NCI-H1105 treated with DMSO at 0.1 percent for 48 hours (cell line): ENCODE data around the gene TRIM4.
"Not testable (repeated sequence)": the region's sequence is repeated elsewhere in the genome, so short reads cannot be mapped to it uniquely, and the experiment has no call there.

ENCODE experiments used
- DNase-seq: peaks from one replicate; lab custom pipeline; 2025; lab: John Stamatoyannopoulos, UW

The TRIM4 gene

DNA sequence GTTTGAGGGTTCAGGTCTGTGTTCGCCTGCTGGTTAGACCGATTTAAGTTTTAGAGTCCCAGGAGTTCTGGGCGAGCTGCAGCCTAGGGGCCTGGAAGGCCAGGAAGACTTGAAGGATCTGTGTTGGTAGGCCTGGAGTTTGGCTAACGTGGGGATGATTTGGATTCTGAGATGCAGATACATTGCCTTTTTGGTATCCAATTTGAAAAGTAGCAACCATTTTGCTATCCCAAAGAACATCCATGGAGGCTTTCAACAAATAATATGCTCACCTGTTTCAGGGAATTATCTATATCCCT lies 433 bp upstream of the TRIM4 start:
- DNase-seq, result no peak

DNA sequence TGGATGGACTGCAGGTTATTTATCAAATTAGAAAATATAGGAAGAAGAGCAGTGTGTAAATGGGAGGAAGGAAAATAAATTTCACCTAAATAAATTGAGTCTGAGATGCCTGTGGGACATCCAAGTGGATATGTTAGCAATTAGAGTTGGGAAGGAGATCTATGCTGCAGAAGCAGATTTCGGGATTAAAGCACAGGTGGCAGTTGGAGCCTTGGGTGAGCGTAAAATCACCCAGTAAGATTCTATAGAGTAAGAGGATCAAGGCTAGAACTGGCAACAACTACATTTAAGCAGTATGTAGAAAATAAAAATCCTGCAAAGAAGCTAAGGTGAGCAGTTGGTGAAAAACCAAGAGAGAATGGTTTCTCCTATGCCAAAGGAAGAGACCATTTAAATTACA lies 8.4 kb downstream of the TRIM4 start:
- no peak for DNase-seq

DNA sequence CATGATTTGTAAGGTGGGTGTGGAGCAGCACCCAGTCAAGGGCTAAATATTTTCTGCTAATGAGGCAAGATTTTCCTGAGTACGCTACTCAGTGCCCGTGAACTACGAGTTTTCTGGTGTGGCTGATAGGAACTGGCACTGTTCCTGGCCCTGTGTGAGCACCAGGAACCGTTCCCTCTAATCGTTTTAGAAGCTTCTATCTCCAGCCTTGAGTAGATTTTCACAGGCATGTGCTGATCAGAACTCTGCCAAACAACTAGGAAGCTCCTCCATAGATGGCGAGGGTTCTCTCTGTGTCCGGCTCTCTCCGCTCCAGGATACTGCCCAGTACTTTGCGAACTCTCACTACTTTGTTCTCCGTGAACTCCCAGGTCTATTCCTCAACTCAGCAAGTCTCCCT lies 17.7 kb downstream of the TRIM4 start:
- no peak for DNase-seq

DNA sequence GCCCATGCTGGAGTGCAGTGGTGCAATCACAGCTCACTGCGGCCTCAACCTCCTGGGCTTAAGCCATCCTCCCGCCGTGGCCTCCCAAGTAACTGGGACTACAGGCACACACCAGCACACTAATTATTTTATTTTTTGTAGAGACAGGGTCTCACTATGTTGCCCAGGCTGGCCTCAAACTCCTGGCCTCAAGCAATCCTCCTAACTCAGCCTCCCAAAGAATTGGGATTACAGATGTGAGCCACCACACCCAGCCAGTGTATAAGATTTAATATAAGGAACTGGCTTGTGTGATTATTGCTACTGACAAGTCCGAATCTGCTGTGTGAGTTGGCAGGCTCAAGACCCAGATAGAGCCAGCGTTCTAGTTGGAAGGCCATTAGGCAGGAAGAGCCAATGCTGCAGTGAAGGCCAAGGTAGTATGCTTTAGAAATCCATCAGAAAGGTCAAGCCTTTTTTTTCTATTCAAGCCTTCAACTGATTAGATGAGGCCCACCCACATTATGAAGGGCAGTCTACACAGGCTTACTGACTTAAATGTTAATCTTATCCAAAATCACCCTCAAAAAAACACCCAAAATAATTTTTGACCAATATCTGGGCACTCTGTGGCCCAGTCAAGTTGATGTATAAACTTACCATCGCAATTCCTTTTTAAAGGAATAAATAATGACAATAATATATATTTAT lies 19.4 kb downstream of the TRIM4 start:
- no peak for DNase-seq

DNA sequence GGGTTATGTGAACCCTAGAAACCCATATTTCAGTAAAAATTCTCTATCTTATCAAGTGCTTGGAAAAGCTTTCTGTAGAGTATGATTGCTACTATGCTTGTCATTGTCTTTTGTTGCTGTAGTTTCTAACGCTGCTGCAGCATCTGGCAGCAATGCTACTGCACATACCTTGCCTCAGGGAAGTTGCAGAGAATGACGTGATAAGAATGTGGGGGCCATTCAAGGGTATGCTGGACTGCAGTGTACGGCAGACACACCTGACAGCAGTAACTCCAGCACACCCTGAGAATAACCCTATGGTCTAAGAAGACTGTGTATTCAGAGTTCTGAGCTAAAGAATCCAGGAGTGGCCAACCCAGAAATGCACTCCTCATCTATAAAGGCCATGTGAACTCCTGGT lies 20.5 kb downstream of the TRIM4 start:
- DNase-seq, result no peak

DNA sequence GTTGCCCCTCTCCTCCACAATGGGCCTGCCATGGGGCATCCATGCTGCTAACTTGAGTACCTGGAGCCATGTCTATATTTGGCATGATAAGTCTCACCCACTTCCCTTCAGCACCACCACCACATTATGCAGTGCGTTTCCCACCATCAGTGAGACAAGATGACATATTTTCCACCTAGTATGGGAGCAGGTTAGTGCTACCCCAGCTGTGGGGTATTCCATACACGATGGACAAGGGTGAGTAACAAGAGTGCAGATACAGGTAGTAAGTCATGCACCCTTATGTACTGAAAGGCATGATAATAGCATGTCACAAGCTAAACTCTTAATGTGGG lies 21.3 kb downstream of the TRIM4 start:
- no peak for DNase-seq

DNA sequence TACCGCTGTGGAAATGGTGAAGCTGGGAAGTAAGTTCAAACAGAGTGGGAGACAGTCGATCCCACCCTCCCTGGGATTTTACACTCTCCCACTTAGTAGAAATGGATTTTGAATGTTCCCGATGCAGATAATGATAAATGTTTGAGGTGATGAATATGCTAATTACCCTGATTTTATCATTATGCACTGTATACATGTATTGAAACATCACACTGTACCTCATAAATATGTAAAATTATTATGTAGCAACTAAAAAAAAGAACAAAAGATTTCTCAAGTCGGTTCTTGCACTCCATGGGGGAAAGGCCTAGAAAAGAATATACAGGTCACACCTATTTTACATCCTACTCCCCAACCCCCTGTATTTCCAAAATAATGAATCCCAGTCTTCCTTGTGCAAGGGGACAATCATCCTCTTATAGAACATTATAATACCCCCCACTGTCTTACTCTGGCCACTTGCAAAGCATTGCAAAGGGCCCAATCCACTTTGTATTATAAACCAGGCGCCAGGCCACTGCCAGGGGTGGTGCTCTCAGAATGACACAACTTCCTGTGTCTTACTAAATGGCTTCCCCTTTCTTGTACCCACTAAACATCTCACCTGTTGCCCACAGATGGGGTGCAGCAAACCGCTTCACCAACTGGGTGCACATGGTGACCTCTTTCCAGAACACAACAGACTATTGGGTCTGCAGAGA lies 21.9 kb downstream of the TRIM4 start:
- DNase-seq, result no peak

DNA sequence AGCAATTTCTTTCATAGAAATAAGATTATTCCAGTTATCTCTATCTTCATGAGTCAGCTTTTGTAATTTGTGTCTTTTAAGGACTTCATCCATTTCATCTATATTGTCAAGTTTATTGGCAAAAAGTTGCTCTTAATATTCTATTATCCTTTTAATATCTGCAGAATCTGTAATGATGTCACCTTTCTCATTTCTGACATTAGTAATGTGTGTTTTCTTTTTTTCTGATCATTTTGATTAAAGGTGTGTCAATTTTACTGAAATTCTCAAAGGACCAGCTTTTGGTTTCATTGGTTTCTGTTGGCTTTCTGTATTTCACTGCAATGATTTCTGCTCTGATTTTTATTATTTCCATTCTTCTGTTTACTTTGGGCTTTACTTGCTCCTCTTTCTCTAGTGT lies 24.6 kb downstream of the TRIM4 start:
- no peak for DNase-seq

DNA sequence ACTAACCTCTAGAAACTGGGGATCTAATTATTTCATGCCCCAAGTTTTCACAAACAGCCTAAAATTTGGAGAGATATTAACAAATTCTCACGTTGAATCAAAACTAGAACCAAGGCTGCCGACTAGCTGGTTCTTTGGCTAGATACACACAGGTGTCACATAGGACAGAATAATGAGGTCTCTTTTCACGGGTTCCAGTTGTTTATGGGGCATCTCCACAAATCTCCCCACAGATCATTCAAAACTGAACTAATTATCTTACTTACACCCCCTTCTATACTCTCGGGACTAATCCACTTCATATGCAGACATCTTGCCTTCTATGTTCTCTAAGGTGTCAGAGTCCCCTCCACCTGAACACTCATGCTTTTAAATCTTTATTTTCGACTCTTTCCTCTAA lies 26.1 kb downstream of the TRIM4 start:
- no peak for DNase-seq

DNA sequence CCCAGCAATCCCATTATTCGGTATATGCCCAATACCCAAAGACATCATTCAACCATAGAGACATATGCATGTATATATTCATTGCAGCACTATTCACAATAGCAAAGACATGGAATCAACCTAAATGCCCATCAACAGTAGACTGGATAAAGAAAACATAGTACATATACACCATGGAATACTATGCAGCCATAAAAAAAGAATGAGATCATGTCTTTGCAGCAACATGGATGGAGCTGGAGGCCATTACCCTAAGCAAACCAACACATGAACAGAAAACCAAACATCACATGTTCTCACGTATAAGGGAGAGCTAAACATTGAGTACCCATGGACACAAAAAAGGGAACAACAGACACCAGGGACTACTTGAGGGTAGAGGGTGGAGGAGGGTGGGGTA lies 29.0 kb downstream of the TRIM4 start:
- not testable (repeated sequence) for DNase-seq

DNA sequence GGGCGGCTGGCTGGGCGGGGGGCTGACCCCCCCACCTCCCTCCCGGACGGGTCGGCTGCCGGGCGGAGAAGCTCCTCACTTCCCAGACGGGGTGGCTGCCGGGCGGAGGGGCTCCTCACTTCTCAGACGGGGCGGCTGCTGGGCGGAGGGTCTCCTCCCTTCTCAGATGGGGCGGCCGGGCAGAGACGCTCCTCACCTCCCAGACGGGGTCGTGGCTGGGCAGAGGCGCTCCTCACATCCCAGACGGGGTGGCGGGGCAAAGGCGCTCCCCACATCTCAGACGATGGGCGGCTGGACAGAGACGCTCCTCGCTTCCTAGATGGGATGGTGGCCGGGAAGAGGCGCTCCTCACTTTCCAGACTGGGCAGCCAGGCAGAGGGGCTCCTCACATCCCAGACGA lies 31.0 kb downstream of the TRIM4 start:
- DNase-seq, result not testable (repeated sequence)

DNA sequence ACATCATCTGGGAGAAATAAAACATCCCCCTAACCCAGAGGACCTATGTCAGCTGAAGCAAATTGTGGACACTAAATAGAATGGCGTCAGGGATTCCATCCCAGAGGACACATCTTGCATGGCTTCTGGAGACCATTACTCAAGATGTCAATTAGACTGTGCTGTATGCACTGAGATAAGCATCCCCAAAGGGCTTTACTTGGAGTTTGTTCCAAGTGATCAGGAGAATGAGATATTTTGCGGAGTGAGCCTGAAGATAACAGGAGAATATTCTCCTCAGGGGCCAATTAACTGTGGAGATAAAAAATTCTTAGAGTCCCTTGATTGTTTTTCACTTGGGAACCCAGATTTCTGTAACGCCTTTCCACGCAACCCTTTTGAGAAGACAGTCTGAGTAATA lies 38.0 kb downstream of the TRIM4 start:
- no peak for DNase-seq

DNA sequence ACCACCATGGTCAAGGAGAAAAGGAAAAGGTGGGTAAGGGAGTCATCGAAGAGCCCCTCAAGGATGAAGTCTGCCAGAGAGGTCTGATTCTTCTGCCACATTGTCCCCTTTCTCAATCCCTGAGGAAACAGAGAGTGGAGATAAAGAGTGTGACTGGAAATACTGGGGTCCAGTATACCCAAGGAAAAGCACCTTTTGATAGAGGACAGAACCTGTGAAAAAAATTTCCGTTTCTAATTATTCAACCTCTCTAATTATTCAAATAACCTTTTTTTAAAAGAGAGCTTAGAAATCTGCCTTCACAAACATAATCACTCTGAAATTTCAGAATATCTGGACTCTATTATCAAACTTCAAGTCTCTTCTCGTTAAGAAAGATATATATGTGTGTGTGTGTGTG lies 42.4 kb downstream of the TRIM4 start, which contains the start of gene OR2AE1:
Gene OR2AE1 (minus strand): TSS at position 101 of the 400 bp plus-strand sequence. CDS start 0 bp downstream, at position 101.
- DNase-seq, result no peak

DNA sequence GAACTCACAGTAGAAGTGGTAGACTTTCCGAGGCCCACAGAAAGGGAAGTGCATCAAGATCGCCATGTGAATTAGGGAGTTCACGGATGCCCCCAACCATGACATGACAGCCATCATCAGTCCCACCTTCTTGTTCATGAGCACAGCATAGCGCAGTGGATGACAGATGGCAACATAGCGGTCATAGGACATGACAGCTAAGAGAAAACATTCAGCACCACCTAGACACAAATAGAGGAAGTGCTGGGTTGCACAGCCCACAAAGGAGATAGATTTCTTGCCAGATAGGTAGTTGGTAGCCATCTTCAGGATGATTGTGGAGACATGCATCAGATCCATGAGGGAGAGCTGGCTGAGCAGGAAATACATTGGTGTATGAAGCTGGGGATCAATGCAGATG lies 42.8 kb downstream of the TRIM4 start:
- no peak for DNase-seq

DNA sequence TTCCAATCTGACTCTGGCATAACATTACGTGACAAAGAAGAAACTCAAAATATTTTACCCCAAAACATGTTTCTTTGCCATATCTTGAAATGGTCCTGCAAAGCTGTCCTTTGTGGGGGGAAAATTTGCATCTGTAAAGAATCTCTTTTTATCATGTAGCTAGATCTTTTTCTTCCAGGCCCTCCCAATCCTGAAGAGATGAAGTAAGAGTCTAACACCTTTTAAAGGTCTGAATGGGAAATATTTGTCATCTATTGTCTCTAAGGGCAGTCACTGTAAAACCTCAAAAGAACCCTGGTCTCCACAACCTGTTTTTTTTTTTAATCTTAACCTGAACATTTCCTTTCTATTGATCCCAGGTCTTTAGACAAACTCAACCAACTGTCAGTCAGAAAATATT lies 51.1 kb downstream of the TRIM4 start:
- no peak for DNase-seq

DNA sequence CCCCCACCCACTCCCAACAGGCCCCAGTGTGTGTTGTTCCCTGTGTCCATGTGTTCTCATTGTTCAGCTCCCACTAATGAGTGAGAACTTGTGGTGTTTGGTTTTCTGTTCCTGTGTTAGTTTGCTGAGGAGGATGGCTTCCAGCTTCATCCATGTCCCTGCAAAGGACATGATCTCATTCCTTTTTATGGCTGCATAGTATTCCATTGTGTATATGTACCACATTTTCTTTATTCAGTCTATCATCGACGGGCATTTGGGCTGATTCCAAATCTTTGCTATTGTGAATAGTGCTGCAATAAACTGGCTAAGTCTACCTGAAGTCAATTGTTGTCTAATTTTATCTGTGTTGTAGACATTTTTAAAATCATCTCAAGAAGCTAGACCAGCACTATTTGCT lies 51.9 kb downstream of the TRIM4 start:
- not testable (repeated sequence) for DNase-seq

DNA sequence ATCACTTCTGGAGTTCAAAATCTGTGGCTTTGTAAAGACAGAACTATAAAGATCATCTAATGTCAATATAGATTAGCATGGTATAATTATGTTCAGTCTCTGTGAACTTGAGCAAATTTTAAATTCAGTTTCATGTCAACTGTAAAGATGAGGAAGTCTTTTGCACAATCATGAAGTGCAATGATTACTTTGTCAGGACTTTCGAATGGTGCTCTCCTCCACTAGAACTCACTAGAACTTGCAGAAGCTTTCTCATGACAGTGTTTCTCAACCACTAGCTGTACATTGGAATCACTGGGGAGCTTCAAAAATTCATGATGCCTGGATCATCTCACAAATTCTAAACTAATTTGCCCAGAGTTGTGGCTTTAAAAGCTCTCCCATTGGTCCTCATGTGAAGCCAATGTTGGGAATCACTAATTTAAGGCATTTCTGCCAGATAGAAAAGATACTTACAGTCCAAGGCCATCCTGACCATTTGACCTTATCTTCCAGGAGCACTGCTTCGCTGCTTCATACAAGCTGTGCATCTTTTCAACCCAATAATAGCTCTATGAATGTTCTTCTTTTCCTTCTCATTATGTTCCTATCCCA lies 55.4 kb downstream of the TRIM4 start:
- DNase-seq, result no peak

DNA sequence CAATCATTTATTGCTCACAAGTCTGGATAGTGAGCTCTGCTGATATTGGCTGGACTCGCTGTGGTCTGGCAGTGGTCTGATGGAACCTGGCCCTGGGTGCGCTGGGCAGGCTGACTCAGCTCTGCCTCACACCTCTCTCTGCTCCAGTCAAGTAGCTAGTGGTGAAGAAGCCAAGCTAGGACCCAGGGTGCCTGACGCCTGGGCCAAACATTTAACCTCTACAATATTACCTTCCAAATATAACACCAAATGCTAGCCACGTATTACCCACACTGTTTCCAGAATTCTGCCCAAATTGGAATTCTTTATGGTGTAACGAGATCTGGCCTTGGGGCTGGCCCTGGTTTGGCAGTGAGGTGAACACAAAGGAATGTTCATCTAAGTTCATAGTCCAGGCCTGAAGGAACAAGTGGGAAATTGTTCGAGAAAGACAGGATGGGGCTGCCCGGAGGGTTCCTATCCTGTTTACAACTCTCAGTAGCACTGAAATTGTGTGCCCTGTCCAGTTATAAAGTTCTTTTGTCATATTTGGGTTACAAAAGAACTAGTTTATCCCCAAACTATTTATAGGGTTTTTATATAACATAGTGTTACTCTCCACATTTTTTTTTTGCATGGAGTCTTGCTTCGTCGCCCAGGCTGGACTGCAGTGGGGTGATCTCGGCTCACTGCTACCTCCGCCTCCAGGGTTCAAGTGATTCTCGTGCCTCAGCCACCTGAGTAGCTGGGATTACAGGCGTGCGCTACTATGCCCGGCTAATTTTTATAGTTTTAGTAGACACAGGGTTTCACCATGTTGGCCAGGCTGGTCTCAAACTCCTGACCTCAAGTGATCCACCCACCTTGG lies 58.8 kb downstream of the TRIM4 start:
- DNase-seq, result no peak

DNA sequence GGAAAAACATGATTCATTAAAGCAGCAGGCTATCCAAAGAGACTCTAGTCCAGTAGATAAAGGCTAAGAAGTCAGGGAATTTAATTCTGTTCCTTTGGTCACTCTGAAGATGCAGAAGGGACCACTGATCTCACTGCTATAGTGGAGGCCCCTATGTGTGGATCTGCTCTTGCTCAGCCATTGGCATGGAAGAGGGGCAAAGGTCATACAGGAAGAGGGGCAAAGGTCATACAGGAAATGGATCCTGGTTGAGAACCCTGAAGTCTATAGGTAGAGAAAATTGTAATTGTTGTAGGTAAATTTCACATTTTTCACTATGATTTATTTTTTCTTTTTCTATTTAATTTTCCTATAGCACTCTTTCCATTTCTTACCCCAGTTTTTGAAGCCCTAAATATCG lies 64.1 kb downstream of the TRIM4 start:
- DNase-seq, result no peak

DNA sequence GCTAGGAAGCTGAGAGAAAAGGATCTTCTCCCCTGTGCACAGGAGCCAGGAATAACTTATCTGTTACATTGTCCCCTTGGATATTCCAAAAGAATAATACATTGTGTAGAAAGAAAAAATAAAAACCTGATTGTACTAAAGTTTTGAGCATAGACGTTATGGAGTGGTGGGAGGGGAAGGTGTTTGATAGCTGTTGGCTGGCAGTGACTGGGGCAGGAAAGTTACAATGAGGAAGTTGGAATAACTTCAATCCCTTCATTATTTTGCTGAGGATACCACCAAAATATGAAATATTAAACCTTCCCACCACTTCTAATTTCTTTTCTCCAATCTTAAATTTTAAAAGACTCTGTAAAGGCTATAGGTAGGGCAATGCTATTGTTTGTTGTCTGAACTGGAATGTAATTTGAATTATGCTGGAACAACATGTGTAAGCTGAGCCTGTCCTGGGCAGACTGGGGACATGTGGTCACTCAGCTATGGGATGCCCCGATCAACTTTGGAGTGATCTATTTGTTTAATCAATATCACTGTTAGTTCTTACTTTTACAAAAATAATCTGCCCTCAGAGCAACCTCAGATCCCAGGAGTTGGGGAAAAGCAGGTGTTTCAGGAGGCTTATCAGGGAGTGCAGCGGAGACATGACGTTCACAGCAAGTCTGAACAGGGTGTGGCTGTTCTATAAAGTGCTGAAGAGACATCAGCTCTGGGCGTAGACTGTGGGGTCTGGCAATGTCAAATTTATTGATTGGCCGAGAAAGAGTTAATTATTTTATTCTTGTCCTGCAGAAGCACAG lies 70.7 kb downstream of the TRIM4 start:
- no peak for DNase-seq

DNA sequence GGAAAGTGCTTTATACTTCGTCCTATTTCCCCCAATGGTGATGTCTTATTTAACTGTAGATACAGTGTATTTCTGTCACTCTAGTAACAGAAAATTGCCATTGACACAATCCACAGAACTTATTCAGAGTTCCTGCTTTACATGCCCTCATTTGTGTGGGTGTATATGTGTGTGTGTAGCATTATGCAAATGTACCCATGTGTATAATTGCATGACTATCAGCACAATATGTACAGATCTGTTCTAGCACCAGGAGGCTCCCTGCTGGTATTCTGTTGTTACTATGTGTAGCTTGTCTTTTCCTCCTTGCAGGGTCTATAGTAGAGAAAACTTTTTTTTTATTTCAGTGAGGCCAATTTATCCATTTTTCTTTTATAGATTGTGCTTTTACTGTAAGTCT lies 75.0 kb downstream of the TRIM4 start:
- no peak for DNase-seq

DNA sequence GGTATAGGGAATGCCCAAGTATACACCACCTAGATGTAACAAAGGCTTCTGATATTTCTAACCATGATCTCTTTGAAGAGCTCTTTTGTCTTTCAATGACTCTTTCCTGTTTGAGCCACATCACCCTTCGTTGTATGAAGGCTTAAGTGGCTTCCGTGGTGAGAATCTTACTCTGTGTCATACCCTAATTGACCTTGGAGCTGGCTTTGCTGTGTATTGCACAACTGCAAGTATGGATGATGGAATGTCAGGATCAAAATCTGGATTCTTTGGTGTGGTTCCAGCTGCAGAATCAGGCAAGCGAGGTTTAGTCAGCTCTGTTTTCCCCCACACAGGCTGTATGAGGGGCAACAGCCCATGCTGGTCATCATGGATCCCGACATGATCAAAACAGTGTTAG lies 75.5 kb downstream of the TRIM4 start:
- no peak for DNase-seq
